Cortex of kidney (tissue), 1 donor: Measurements from ENCODE around the gene C14orf39.

Source experiments
- DNase-seq: peaks from one replicate; lab custom pipeline; 2025; lab: John Stamatoyannopoulos, UW

The C14orf39 gene, protein sequence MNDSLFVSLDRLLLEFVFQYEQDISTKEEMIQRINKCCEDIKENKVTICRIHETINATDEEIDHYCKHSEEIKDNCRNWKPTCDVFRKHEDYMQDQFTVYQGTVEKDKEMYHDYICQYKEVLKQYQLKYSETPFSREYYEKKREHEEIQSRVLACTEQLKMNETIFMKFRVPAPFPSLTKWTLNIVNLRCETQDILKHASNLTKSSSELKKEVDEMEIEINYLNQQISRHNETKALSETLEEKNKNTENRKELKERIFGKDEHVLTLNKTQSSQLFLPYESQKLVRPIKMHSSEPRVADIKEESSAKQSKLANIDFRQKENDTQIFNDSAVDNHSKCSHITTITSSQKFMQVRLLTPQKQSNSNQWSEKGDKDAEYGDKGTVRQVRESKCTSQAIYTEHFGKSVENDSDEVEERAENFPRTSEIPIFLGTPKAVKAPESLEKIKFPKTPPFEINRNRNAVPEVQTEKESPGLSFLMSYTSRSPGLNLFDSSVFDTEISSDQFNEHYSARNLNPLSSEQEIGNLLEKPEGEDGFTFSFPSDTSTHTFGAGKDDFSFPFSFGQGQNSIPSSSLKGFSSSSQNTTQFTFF

DNA sequence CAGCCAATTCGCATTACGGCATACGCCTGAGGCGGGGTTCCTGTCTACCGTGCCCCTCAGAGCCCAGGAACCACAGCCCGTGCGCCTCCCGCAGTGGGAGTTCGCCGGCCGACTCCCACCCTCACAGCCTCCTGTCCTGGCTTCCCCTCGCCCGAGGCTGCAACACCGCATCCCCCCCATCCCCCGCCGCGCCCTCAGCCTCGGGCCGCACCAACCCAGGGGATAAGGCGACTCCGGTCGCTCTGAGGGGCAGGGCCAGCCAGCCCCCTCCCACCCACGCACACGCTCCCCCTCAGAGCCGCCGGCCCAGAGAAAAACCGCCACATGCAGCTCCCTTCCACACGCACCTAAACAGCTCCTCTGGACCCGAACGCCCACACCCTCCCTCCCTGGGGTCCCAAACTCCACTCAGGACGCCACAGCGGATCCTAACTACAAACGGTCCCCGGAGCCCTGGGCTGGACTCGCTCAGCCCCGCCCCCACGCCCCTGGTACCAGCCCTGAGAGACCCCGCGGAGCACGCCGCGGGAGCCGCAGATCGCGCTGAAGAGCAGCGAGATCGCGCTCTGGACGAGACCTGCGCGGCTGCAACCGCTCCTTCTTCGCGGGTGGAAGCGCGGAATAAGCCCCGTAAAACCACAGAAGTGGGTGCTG is at the start of gene C14orf39:
Gene C14orf39, minus strand, starts transcription at position 466 of the 654 bp plus-strand sequence. CDS start 985 bp downstream, outside the sequence.
- no peak for DNase-seq

GRCh38 chr14:60532442-60532841 is 46.6 kb upstream of the C14orf39 start:
- DNase-seq: no peak

DNA sequence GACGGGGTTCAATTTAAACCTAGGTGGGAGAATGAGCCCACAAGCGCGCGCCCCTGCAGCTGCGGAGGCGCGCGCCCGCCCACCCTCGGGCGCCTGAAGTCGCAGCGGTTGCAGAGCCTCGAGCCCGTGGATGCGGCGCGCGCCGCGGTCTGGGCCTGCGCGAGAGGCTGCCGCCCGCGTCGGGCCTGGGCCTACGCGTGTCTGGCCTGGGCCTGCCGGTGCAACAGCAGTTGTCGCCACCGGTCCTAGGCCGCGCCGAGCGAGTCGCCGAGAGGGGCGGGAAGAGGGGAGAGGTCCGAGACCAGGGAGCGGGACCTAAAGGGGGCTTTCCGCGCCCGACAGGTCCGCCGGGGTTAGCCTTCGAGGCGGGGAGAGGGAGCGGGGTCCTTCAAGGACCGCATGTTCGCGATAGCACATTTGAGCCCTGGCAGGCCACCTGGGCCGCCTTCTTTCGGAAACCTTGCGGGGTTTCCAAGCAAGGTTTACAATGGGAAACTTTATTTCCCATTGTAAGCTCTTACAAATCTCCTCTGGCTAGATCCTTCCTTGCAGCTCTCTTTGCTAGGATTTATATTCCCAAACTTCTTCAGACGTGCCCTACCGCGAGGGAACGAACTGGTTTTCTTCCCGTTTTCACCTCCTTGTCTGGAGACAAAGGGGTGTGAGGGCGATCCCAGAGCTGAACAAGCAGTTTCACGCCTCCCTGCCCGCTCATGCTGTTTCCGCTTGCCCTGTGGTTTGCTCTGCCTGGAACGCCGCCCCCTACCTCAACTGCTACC is 29.8 kb upstream of the C14orf39 start:
- DNase-seq: no peak

- DNase-seq: no peak
Measured at GRCh38 chr14:60514741-60515491, 29.1 kb upstream of the C14orf39 start.

- no peak for DNase-seq
Measured at GRCh38 chr14:60514378-60514740, 28.5 kb upstream of the C14orf39 start.

GRCh38 chr14:60512973-60513571 is 27.2 kb upstream of the C14orf39 start:
- DNase-seq: no peak

- no peak for DNase-seq
Measured at GRCh38 chr14:60512126-60512525, 26.3 kb upstream of the C14orf39 start.

DNA sequence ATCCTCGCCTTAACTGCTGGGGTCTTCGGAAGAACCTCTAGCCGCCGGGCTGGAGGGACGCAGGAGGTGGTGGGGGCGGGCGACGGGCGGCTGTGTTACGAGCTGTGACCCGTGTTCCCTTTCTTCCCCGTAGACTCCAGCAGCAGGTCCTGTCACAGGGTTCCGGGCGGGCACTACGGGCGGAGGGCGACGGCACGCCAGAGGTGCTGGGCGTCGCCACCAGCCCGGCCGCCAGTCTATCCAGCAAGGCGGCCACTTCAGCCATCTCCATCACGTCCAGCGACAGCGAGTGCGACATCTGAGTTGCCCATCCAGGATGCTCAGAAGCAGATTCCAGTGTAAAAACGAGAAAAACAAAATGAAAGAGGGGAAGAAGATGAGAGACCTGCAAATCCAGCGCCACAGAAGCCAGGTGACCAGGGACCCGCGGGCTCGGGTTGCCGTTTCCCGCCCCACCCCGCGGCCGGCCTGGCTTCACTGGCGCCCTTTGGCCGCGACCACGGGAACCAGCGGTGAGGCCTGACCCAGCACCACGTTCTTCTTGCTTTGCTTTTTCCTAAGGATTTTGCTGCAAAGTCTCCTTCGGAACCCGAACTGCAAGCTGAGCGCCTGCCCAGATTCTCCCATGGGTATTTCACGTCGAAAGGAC is 25.2 kb upstream of the C14orf39 start:
- no peak for DNase-seq

DNA sequence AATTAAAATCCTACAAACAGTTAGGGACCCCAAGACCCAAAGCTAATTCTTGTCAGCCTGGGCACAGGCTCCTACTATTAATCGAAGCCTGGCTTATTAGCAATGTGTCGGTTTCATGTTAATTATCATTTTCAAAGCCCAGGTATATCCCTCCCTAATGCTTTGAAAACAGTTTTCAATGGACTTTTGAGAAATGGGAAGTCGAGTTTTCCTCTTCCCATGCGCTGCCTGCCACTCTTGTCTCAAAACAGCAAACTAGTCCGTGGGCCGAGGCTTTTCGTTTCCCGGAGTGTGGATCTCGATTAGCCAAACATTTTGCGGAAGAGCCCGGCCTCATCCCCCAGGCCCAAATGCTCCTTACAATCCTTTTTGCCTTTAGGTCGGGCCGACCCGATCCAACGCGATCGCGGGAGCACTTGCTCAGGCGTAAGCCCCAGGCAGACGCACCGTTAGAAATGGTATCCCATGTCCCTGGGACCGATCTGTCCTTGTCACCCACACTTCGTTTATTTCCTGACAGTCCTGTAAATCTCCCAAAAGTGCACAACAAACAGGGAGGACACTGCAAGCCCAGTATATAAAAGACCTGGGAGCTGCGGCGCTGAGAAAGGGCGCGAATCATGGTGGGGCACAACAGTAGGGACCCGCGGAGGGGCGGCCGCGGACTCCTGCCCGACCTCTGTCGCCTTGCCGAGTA is 24.5 kb upstream of the C14orf39 start:
- DNase-seq: no peak

- no peak for DNase-seq
Measured at GRCh38 chr14:60509438-60510253, 23.8 kb upstream of the C14orf39 start.

DNA sequence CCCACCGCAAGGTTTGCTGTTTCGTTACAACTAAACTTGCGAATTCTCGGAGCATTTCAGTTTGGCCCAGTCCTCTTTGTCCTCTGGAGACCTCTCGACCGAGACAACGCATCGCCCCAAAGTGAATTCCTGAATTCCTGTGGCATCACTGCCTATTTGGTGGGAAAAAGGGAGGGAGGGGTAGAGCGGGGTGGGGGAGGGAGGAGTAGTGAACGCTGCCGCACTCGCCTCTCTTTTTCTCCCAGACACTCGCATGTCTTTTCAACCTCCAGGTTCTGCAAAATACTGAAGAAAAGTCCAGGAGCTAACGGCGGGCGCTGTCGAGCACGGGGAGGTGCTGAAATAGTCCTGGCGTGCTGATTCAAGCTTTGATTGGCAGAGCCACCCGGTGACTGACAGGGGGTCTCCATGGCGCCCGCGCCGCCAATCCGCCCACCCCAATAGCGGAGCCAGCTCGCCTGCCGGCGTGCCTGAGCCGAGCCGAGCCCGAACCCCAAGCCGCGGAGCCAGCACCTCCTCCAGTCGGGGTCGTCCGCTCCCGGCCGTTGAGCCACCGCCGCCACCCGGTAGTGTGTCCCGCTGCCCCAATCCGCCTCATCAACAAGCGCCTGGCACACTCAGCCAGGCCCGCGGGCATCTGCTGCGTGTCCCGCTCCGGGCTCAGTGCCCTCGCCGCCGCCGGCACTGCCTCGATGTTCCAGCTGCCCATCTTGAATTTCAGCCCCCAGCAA is 23.0 kb upstream of the C14orf39 start, which contains the start of gene SIX6:
Gene SIX6, plus strand, starts transcription at position 440 of the 731 bp plus-strand sequence. Its CDS starts 253 bp downstream, at position 693.
- DNase-seq: no peak

GRCh38 chr14:60508363-60508706 is 22.5 kb upstream of the C14orf39 start:
- DNase-seq: no peak

DNA sequence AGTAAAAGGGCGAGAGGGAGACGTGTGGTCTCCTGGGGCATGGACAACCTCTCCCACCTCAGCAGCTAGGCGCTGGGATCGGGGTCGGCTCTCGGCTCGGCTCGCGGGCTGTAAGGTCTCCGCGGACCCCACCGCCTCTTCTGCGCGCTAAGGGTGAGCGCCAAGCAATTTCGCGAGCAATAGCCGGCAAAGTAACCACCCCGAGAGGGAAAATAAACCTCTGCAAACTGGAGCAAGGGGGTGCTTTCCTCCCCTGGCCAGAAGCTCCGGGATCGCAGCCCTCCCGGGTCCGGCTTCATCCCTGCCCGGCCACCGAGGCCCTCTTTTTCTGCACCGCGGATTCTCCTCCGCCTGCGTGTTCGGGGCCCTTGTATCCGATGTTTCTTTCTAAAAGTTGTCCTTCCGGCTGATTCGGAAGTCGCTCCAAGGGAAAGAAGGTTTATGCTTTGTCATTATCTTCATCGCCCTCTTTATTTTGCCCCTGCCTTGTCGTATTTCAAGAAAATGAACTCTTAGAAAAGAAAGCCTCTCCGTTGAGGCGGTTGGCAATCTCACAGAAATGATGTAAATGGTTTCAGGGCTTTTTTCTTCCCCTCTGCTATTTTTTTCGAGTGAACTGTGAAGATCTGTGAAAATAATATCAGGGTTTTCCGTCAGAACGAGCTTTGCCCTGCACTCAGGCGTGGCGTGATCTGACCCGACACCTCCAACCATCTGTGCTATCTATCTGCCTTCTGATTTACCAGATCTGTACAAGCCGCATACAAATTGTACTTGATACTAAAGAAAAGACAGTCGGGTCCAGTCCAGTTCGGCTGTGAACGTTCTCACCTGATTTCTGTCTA is 21.3 kb upstream of the C14orf39 start:
- no peak for DNase-seq

DNA sequence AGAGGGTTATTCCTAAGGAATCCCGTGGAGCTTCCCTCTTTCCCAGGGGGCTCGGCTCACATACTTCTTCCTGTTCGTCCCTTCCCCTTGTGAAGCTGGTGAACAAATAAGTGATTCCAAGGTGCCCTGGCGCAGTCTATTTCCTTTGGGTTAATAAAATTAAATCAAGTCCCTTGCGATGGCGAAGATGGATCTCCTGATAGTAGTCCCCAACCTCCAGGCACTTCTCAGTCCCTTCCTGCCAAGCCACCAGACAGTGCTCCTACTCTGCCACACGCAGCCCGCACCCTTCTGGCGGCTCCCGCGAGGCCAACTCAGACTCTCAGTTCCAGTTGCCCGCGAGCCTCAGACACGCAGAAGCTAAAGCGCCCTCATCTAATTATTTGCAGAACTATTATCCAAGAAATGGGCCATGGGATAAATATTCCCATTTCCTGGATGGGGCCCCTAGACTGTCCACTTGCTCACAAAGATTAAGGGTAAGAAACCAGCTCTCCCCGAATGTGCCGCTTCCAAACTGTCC is 20.7 kb upstream of the C14orf39 start:
- no peak for DNase-seq

DNA sequence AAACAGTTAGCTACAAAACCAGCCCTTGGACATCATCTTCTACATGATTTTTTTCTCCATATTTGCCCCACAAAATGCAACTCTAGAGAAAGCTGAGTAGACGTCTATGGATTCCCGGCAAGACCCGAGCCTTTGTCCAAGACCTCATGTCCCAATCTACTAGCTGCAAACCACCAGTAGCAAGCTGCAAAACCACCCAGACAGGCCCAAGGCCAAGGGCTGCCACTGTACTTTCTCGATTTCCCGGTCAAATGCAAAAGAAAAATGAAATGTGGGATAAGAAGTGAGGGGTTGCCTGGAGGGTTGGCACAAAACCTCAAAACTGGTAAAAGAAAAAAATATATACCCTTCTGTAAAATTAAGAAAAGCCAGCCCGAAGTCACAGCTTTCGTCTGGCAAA is 20.1 kb upstream of the C14orf39 start:
- DNase-seq: no peak

- DNase-seq: no peak
Measured at GRCh38 chr14:60505448-60505847, 19.6 kb upstream of the C14orf39 start.

DNA sequence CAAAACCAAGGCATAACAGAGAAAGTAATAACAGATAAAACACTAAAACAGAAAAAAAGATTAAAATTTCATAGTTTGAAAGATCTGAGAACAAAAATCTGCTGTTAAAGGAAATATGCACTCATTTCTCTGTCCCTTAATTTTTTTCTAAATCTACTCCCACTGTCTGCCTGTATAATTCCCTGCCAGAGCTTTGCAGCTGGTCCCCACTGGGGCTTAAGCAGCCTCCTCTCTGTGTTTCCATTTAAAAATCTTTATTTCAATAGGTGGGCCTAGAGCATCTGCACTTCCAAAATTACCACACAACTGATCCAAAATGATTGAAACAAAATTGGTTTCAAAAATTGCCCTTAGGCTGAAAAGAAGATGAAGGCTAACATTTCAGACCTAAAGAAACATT is 16.7 kb upstream of the C14orf39 start:
- DNase-seq: no peak
